LNCAP (cell line): ENCODE measurements around the gene ADAM12.

Experiments
- CTCF ChIP-seq: fragments of 450-650 bp; IDR thresholded peaks from 2 replicates; pipeline ENCODE4 v1.5.1; 2017; ENCODE audit warnings: mild to moderate bottlenecking

The ADAM12 gene

GRCh38 chr10:126191192-126191591 is 197.1 kb downstream of the ADAM12 start:
- TF ChIP-seq CTCF: no peak

GRCh38 chr10:126188679-126189200 is 199.5 kb downstream of the ADAM12 start:
- no peak for TF ChIP-seq CTCF

- no peak for TF ChIP-seq CTCF
Observed at GRCh38 chr10:126187399-126187798, 200.9 kb downstream of the ADAM12 start.

GRCh38 chr10:126186766-126187165 is 201.5 kb downstream of the ADAM12 start:
- TF ChIP-seq CTCF: no peak

- TF ChIP-seq CTCF: no peak
Observed at GRCh38 chr10:126185676-126186447, 202.4 kb downstream of the ADAM12 start.

DNA sequence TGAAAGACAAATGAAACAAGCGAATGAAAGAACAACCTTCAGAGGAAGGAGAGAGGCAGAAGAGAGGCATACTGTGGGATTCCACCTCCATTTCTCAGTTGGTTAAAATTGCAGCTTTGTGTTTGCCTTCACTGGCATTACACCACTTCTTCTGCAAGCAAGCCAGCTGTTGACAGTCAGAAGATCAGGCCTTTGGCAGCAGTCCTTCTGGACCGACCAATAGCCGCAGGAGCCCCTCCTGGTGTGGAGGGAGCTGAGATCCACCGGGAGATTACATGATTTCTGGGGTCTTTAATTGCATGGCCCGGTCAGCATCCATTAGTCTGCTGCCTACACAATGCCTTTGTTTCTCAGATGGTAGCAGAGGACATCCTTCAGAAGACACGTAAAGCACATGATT is 206.7 kb downstream of the ADAM12 start:
- TF ChIP-seq CTCF: no peak

DNA sequence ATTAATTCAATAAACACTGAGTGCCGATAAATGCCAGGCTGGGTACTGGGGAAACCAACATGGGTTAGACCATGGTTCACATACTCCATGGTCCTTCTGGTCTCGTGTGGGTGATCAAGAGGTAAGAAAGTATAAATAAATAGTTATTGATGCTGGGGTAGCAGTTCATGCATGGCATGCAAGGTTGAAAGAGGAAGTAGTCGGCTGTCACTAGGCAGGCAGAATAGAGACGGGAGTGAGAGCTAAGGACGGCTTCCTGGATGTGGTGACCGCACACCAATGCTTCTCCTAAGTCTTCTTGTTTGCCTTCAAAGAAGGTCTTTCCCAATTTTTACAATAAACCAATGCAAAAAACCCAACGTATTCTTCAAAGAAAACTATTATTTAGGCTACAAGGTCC is 208.6 kb downstream of the ADAM12 start:
- no peak for TF ChIP-seq CTCF
